Camera-type eye (tissue), 1 donor: ENCODE measurements around the gene AKAP10. TPM values are rescaled to one million over a fixed set of nuclear protein-coding genes. Genes with fewer than 3 reads are reported as not detected.

ENCODE experiments used
- total RNA-seq: library from RNA; depleted of rRNA; stranded (reverse); fragments of >200 nt; gene quantifications from one replicate; pipeline ENCODE4 v1.2.3, GENCODE V29; 2014

AKAP10 gene
- 43.1 TPM for total RNA-seq

GRCh38 chr17:19977293-19978208, at the start of gene AKAP10:
Gene AKAP10, minus strand, starts transcription at chr17:19977828. Its CDS starts 149 bp downstream, at chr17:19977679.

GRCh38 chr17:20009302-20010098, 31.9 kb upstream of the AKAP10 start, which contains the start of gene SPECC1:
Gene SPECC1, plus strand, starts transcription at chr17:20009359. Its CDS starts 87,293 bp downstream, at chr17:20096652.

GRCh38 chr17:19867329-19868078, 110.1 kb downstream of the AKAP10 start, which contains the start of gene ULK2:
Gene ULK2, minus strand, starts transcription at chr17:19867936. Its CDS starts 519 bp downstream, at chr17:19867417.

Other genes starting within 250 kb of the AKAP10 start
- 7.1 TPM for gene ALDH3A1, start 229.5 kb downstream of the AKAP10 start, total RNA-seq
- 41.9 TPM for gene ULK2, start 109.9 kb downstream of the AKAP10 start, total RNA-seq
- gene SPECC1, start 31.5 kb upstream of the AKAP10 start, total RNA-seq, result 33.1 TPM